Camera-type eye (tissue), 1 donor: Measurements from ENCODE around the gene GABRA1. TPM values are rescaled to one million over a fixed set of nuclear protein-coding genes. Genes with fewer than 3 reads are reported as not detected.

Source experiments
- total RNA-seq: library from RNA; depleted of rRNA; stranded (reverse); fragments of >200 nt; gene quantifications from one replicate; pipeline ENCODE4 v1.2.3, GENCODE V29; 2014

GABRA1 gene
- total RNA-seq: 16.5 TPM

GRCh38 chr5:161847941-161848391 lies at the start of gene GABRA1:
Gene GABRA1, plus strand, starts transcription at chr5:161848120. Its CDS starts 2,691 bp downstream, at chr5:161850811.

Other genes with a start within 250 kb of the GABRA1 start
- not detected for gene GABRA6, start 162.4 kb upstream of the GABRA1 start, total RNA-seq
- 19.2 TPM for gene GABRG2, start 219.7 kb downstream of the GABRA1 start, total RNA-seq